DOHH2 (cell line): Measurements from ENCODE around the gene FRZB.

Source experiments
- CTCF ChIP-seq: fragments of 200-600 bp; sonication (generic); IDR thresholded peaks from one replicate; pipeline ENCODE4 v1.5.1; 2014; ENCODE audit warnings: antibody characterized with exemption, mild to moderate bottlenecking, low read depth, low read length; ENCODE audit not compliant: poor library complexity, severe bottlenecking
- EZH2phosphoT487 ChIP-seq: fragments of 200-600 bp; sonication (generic); IDR thresholded peaks from 2 replicates; pipeline ENCODE4 v1.6.1; 2017; ENCODE audit warnings: borderline replicate concordance, mild to moderate bottlenecking, antibody characterized with exemption, low read length, moderate library complexity, mixed read lengths

GRCh38 chr2:182866461-182867406 lies at the start of gene FRZB:
- no peak for TF ChIP-seq CTCF
- no peak for TF ChIP-seq EZH2phosphoT487
